Epidermal melanocyte (primary cell): ENCODE measurements around the gene PRUNE1.

Experiments used
- DNase-seq: peaks from one replicate; pipeline ENCODE4 v3.0.0; 2011; ENCODE audit warnings: low spot score; ENCODE audit not compliant: insufficient read length

The PRUNE1 gene

DNA sequence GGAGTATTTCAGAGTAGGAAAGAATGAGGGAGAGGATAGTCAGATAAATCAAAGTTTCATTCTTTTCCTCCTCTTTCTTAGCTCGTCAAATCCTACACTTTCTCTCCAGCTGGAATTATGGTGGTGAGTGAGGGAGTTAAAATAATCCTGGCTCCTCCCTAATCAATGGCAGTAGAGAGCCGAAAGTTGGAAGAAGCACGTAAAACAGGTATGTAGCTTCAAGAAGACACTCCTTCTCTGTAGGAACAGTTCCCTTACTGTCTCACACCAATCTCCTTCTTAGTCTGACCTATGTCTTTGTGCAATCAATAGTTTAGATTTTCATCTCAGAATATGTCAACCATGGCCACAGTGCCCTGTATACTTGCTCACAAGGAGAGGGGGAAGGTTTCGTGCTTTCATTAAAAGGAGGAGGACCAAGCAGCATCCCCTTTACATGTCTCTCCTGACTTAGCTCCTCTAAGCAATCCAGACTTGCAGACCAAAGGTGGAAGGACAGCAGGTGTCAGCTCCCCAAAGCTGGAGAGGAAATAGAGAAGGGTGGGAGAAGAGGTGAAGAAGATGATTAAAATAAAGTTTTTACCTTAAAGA, 2.4 kb upstream of the PRUNE1 start:
- no peak for DNase-seq

DNA sequence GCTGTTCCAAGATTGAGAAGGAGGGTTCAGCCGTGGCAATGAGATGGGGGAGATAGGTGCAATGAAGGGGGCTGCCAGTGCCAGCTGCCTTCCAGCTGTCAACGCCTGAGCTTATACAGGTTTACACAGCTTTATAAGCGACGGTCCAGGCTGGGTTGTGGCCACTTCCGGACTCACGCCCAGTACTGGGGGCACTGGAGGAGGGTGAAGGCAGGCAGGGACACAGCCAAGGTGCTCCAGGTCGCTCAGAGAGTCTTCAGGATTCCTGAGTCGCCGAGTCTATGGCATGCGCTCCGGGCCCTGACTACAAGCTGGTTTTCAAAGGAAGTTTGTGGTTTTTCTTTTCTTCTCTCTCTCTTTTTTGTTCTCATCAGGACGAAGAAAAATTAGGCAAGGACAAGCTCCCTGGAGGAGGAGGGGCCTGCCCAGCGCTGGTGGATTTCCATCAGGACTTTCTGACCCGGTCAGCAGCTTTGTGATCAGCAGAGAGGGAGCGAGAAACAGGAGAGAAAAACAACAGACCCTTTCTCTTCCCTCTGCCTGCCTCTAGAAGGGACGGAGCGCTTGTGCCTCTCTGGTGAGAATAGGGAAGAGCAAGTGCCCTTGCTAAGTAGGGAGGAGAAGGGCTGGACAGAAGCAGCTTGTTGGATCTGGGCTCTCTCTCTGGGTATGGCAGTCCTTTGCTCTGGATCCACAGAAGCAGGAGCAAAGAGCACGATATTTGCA, 1.8 kb upstream of the PRUNE1 start, which contains the start of gene MINDY1:
TSS of gene MINDY1 (minus strand) at position 576 of the 726 bp plus-strand sequence. CDS start 4,285 bp downstream, outside the sequence.
- peak; percentile 96 for DNase-seq

DNA sequence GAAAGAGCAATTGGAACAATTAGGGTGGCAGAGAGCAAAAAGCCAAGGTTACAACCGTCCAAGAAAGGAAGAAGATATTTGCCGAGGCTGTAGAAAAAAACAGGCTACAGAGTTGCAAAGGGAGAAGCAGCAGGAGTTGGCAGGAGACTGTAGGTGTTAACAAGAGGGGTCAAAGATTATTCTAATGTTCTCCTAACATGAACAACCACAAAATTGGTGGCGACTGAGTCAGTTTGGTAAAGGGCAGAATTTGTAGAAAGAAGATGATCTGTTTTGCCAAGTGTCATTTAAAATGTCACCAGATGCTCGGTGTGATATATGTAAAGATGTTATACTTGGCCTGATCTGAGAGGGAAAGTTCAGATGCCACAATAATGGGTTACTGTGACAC, 401 bp upstream of the PRUNE1 start:
- DNase-seq = no peak

DNA sequence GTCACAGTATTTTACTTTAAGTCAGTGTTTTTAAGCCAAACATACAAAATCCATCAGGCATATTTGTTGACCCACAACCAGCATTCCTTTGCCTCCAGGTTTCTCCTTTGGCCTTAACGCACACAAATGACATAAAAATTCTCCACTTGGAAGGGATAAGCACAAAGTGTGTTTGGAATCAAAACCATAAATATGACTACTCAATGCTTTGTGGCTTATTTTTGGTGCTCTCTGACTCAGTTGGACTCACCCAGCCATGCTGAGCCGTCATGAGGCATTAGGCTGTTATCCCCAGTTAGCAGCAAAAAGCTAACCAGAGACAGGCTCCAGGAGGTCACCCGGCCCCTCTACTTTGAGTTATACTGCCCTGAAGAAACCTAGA, 948 bp downstream of the PRUNE1 start:
- no peak for DNase-seq

DNA sequence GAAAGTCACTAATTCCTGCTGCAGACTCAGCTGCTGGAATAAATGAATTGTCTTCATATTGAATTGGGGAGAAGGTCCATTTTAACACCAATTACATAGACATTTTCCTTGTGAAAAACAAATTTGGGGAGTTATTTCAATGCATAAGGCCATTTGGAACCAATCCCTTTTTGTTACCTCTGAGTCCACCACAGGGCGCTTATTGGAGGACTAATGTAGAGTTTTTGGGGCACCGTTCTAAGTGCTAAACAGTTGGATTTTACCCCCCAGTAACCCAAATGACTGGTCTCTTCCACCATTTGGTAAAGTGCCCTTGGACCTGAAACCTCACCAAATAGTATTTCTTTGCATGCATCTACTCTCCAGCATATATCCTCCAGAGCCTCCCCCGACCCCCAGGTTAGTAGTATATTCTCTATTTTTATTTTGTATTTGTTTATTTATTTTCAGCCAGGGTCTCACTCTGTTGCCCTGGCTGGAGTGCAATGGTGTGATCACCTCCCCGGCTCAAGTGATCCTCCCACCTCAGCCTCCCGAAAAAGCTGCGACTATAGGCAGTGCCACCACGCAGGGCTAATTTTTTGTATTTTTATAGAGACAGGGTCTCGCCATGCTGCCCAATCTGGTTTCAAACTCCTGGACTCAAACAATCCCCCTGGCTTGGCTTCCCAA, 1.6 kb downstream of the PRUNE1 start:
- DNase-seq = no peak

DNA sequence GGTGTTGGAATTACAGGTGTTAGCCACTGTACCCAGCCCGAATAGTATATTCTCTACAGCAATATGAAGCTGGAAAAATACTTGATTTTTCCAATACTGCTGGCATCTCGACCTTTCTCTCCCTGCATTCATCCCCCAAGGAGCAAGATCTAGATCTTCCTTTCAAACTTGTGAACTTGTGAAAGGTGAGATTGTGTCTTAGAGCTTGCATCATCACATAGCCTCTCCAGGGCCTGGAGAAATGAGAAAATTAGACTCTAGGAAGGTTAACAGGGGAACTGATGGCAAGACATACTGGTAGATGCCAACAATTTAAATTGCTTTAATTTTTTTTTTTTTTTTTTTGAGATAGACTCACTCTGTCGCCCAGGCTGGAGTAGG, 2.1 kb downstream of the PRUNE1 start:
- DNase-seq = no peak

DNA sequence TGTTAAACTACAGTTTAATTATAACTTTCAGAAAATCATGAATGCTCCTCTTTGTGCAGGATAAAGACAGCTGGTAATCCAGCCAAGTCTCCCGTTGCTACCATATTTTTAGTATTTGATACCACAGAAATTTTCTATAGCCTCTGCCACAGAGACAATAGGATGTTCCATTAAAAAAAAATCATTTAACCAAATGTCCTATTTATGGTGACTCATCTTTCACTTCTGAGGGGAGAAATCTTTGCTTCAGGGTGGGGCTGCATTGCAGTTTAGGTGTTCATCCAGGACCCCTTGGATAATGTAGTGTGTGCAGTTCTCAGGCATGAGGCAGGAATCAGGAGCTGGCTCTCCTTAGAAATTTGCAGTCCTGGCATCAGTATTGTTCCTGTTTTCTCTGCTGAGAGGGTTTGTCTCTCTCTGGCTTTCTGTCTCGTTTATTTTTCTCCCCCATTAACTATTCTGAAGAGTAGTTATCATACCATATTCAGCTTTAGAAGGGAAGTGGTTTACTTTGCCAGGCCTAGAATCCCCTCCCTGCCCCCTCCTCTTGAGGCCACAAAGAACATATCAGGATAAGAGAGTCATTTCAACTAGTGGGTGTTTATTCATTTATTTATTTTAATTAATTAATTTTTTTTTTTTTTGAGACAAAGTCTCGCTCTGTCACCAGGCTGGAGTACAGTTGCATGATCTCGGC, 3.1 kb downstream of the PRUNE1 start:
- DNase-seq = no peak

DNA sequence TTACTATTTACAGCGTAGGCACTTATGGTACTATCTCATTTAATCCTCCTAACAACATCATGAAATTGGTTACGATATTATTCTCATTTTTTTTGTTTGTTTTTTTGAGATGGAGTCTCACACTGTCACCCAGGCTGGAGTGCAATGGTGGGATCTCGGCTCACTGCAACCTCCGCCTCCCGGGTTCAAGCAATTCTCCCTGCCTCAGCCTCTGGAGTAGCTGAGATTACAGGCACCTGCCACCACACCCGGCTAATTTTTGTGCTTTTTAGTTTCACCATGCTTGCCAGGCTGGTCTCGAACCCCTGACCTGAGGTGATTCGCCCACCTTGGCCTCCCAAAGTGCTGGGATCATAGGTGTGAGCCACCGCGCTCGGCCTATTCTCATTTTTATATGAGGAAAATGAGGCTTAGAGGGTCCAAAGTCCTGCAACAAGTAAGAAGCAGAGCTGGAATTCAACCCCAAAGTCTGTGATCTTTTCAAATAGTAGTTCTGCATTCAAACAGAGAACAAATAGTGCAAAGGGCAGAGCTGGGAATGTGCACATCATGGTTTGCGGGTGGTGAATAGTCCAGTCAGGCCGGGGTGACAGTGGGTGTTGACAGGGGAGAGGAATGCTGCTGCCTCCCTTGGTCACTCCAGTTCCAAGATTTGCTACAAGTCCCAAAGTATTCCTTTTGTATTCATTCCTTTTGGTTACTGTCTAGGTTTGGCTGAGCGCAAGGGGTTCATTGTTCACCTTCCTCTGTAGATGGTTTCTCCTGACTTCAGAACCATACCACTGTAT, 4.6 kb downstream of the PRUNE1 start:
- no peak for DNase-seq

DNA sequence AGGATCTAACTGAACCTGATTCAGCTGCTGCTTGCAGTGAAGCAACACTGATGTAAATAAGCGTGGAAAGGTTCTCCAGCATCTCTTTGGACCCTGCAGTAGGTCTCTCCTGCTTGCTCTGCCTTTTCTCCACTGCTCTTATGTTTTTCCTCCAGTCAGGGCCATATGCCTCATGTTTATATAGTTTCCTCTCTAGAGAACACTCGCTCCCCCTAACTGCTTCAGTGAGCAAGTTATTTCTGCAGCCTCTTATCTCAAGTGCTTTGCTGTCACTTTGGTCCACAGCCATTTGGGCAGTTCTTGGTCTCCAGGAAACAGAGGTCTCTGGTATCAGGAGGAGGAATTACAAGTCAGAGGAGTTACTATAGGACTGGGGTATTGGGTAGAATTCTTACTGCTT, 5.3 kb downstream of the PRUNE1 start:
- DNase-seq = no peak

DNA sequence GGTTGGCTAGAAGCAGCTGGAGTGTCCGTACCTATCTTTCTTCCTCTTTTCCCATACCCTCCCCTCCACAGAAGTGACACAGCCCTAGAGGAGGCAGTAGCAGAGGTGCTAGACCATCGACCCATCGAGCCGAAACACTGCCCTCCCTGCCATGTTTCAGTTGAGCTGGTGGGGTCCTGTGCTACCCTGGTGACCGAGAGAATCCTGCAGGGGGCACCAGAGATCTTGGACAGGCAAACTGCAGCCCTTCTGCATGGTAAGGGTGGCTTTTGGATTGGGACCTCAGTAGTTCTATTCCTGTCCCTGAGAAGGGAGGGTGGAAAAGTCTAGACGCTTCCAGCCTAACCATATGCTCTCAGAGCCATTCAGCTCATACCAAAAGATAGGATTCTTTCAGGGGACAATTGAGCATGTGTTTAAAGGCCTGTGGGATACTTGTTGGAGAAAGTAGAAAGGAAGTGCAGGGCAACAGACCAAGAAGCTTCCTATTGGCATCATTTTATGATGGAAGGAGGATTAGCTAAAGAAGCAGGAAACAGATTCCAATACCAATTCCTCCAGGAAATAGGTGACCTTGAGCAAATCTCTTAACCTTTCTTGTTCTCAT, 16.4 kb downstream of the PRUNE1 start:
- DNase-seq = peak; percentile 92

DNA sequence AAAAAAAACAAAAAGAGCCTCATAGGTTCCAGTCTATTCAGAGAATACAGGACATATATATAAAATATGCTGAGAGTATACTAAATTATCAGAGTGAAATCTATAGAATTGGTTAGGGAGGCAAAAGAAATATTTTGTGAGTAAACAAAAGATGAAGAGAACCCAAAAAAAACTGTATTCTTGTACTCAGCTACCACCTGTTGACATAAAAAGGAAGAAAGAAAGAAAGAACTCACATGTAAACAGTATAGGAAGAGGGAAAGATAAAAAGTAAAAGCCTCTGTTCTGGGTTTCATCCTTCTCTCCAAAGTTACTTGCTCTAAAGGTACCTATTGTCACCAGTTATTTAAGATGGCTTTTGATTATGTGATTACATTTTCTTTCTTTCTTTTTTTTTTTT, 18.2 kb downstream of the PRUNE1 start:
- no peak for DNase-seq

DNA sequence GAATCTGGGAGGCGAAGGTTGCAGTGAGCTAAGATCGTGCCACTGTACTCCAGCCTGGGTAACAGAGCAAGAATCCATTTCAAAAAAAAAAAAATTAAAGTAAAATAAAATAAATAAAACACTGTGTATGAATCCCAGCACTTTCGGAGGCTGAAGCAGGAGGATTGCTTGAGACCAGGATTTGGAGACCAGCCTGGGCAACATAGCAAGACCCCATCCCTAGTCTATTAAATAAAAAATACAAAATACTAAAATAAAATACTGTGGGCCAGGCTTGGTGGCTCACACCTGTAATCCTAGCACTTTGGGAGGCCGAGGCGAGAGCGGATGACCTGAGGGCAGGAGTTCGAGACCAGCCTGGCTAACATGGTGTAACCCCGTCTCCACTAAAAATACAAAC, 23.9 kb downstream of the PRUNE1 start:
- DNase-seq = no peak

DNA sequence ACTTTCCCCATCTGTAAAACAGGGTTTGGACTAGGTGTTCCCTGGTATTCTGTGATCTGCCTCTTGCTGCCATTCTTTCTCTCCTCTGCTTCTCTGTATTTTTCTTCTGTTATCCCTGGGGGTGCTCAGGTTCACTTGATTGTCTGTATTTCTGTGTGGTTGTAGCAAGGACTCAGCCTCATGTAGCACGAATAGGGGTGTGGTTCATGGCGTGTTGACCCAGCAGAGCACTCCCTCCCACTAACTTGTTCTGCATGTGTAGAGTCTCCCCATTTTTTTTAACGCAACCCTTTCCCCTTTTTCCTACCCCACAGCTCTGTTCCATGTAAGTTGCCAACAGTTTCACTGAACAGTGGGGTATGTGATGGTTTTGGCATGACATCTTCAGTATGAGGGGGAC, 26.9 kb downstream of the PRUNE1 start:
- no peak for DNase-seq

DNA sequence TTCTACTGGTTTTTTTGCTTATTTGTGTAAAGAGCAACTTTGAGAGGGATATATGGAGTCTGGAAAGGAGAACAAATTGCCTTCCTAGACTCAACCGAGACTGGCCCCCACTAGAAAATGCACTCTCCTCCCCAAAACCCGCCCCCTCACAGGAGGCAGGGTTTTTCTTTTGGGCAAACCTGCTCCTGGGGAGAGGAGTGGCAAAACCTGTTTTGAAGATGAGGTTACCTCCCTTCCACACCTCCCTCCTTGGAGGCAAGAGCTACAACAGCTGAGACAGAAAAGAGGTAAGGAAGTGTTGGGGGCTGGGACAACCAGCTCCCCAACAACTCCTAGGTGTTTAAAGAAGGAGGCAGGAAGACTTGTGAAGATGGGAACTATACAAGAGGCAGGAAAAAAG, 28.1 kb downstream of the PRUNE1 start, which contains the start of gene BNIPL:
TSS of gene BNIPL (plus strand) at position 231 of the 400 bp plus-strand sequence. CDS start at position 371, 140 bp downstream.
- no peak for DNase-seq

DNA sequence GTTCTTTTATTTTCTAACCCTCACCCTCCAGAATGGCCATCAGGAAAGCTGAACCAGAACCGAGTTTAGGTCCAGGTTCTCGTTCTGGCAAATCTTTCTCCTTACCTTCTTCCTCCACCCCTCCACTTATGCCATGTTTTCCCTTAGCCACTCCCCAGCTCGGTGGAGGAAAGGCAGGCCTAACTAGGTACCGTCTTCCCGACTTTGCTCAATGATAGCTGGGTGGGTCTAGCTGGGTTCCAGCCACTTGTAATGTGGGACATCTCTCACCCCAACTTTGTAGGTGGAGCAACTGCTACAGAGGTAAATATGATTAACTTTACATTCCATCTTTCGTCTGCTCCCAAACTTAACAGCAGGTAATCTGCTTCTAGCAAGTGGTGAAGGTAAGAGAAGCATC, 28.8 kb downstream of the PRUNE1 start:
- DNase-seq = no peak

DNA sequence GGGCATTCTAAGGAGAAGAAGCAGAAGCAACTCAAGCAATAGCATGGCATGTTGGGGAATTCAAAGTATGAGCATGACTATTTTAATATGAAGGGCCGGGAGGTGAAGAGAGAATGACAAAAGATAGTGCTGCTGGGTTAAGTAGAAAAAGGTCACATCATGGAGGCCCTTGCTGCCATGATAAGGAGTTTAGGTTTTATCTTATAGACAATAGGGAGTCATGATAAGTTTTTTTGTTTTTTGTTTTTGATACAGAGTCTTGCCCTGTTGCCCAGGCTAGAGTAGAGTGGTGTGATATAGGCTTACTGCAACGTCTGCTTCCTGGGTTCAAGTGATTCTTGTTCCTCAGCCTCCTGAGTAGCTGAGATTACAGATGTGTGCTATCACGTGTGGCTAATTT, 31.3 kb downstream of the PRUNE1 start:
- no peak for DNase-seq

DNA sequence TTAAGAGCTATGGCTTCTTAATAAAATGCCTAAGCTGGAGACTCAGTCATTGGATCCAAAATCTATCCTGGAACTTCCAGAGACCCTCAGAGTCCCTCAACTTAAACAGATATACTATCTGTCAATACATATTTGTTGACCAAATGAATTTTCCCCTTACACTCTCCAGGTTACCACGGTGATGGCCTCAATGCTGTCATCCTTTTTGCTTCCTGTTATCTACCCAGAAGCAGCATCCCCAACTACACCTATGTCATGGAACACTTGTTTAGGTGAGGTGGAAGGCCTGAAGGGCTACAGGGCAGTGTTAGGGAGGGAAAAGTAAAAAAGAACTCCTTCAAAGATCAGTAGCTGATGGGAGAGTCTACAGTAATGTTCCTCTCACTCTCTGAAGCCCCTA, 34.9 kb downstream of the PRUNE1 start:
- no peak for DNase-seq

DNA sequence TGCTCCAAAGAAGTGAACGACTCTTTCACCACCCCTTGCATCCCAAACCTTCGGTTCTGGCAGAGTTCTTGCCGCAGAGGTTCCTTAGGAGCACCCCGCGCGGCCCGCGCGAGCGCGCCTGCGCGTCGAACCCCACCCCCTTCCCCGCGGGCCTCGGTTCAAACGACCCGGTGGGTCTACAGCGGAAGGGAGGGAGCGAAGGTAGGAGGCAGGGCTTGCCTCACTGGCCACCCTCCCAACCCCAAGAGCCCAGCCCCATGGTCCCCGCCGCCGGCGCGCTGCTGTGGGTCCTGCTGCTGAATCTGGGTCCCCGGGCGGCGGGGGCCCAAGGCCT, 39.3 kb downstream of the PRUNE1 start, which contains the start of gene C1orf56:
TSS of gene C1orf56 (plus strand) at position 161 of the 334 bp plus-strand sequence. CDS start at position 258, 97 bp downstream.
- DNase-seq = peak; percentile 87

DNA sequence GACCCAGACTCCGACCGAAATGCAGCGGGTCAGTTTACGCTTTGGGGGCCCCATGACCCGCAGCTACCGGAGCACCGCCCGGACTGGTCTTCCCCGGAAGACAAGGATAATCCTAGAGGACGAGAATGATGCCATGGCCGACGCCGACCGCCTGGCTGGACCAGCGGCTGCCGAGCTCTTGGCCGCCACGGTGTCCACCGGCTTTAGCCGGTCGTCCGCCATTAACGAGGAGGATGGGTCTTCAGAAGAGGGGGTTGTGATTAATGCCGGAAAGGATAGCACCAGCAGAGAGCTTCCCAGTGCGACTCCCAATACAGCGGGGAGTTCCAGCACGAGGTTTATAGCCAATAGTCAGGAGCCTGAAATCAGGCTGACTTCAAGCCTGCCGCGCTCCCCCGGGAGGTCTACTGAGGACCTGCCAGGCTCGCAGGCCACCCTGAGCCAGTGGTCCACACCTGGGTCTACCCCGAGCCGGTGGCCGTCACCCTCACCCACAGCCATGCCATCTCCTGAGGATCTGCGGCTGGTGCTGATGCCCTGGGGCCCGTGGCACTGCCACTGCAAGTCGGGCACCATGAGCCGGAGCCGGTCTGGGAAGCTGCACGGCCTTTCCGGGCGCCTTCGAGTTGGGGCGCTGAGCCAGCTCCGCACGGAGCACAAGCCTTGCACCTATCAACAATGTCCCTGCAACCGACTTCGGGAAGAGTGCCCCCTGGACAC, 39.8 kb downstream of the PRUNE1 start:
- DNase-seq = peak; percentile 40

DNA sequence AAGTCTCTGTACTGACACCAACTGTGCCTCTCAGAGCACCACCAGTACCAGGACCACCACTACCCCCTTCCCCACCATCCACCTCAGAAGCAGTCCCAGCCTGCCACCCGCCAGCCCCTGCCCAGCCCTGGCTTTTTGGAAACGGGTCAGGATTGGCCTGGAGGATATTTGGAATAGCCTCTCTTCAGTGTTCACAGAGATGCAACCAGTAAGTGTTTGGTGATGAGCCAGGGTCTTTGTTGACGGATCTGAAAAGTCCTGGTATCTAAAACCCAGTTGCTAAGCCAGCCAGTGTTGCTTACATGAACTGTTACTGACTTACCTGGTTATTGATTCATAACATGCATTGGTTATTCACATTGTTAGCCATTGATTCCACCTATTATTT, 40.4 kb downstream of the PRUNE1 start:
- DNase-seq = no peak
